ENCODE data around the gene GNG8. TPM values are rescaled to one million over a fixed set of nuclear protein-coding genes. Genes with fewer than 3 reads are reported as not detected.

The GNG8 gene
- total RNA-seq, 2 donors from 2014 or later = not detected

DNA sequence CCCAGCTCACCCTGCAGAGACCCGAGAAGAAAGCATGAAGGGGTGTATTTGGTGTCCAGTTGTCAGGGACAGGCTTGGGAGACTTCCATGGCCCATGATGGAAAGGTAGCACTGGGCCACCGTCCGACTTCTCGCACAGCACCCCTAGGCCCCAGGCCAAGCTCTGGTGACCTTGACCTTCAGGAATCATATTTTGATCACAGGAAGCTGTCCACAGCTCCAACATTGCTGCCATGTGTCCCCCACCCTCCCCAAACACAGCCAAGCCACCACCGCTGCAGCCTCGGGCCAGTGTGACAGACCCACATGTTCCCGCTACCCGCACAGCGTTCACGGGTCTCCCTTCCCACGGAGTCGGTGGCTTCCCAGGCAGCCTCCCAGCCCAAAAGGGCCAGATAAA, 10.3 kb downstream of the GNG8 start:
- intact Hi-C loops (cut with DNase I) = no loop called here
- Histone ChIP-seq H3K27me3 (no peaks in the 10 kb centered on the region), H3K4me1 (peaks cover 5% of the 10 kb centered on the region), H3K27ac (peak overlapping the region in 3 of 4 donors; percentile 15 to 61 (median 29)), H3K9me3 (no peaks in the 10 kb centered on the region), H3K36me3 (replicated peaks in 1 of 2; ENCODE audit: insufficient read depth in 1 of 2, low read depth in 2 of 2) (no peaks in the 10 kb centered on the region), H3K4me3 (no peak overlapping the region)
- 61 to 75% methylated on average over 5 to 12 of the region's 12 CpGs for WGBS, 2 donors
- no peak for TF ChIP-seq POLR2A (IDR thresholded peaks at IDR 0.05)
- TF ChIP-seq, protein P1, sequence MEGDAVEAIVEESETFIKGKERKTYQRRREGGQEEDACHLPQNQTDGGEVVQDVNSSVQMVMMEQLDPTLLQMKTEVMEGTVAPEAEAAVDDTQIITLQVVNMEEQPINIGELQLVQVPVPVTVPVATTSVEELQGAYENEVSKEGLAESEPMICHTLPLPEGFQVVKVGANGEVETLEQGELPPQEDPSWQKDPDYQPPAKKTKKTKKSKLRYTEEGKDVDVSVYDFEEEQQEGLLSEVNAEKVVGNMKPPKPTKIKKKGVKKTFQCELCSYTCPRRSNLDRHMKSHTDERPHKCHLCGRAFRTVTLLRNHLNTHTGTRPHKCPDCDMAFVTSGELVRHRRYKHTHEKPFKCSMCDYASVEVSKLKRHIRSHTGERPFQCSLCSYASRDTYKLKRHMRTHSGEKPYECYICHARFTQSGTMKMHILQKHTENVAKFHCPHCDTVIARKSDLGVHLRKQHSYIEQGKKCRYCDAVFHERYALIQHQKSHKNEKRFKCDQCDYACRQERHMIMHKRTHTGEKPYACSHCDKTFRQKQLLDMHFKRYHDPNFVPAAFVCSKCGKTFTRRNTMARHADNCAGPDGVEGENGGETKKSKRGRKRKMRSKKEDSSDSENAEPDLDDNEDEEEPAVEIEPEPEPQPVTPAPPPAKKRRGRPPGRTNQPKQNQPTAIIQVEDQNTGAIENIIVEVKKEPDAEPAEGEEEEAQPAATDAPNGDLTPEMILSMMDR (IDR thresholded peaks at IDR 0.05) = no peak
- no peak for ATAC-seq
- no peak for DNase-seq

DNA sequence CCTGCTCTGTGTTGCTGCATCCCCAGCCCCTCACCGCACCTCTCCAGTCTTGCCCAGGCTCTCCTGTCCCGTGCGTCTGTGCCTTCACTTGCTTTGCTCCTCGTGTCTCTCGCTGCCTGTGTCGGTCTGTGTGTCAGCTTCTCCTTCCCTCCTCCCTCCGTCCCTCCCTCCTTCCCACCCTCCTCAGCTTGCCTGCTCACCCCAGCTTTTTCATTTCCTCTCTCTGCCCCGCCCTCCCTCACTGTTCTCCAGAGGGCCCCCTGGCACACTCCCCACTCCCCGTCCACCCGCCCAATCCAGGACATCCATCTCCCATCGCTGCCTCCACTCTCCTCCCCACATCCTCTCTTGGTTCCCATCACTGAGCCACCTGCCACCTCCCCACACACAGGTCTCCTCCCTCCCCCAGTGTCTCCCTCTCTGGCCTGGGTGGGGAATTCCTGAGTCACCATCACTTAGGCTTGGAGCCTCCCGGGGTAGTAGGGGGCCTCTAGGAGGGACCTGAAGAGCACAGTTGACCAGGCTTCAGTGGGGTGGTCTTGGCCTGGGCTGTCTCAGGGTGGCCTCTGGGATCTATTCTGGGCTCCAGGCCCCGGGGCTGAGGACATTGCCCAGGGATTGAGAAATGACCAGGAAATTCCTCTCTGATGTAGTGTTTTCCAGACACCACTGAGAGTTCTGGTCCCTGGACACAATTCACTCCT, 10.9 kb downstream of the GNG8 start, which contains the start of gene PTGIR:
TSS of gene PTGIR (minus strand) at position 132 of the 704 bp plus-strand sequence. CDS start 864 bp downstream, outside the sequence.
- ATAC-seq = peak; percentile 46
- no peaks in the 10 kb centered on the region for H3K36me3 ChIP-seq (replicated peaks in 1 of 2; ENCODE audit: insufficient read depth in 1 of 2, low read depth in 2 of 2)
- peaks cover 7% of the 10 kb centered on the region for H3K4me1 ChIP-seq
- no peaks in the 10 kb centered on the region for H3K27me3 ChIP-seq
- peak within 1 kb of the TSS in 3 of 4 donors; percentile 15 to 61 (median 29) for H3K27ac ChIP-seq
- intact Hi-C loops (cut with DNase I) = no loop called here
- WGBS, 2 donors = 67 to 70% methylated on average over 13 of the region's 13 CpGs
- H3K4me3 ChIP-seq = no peak within 1 kb of the TSS
- DNase-seq = peak in 3 of 4 donors; percentile 46 to 62 (median 54)
- TF ChIP-seq POLR2A (IDR thresholded peaks at IDR 0.05) = peak in 2 of 3 donors; percentile 29 to 36
- TF ChIP-seq, protein P1 (IDR thresholded peaks at IDR 0.05) = no peak
- H3K9me3 ChIP-seq = no peaks in the 10 kb centered on the region

GRCh38 chr19:46623915-46624502, 12.0 kb downstream of the GNG8 start:
- ATAC-seq = no peak
- intact Hi-C loops (cut with DNase I) = no loop called here
- H3K4me3 ChIP-seq = no peak overlapping the region

DNA sequence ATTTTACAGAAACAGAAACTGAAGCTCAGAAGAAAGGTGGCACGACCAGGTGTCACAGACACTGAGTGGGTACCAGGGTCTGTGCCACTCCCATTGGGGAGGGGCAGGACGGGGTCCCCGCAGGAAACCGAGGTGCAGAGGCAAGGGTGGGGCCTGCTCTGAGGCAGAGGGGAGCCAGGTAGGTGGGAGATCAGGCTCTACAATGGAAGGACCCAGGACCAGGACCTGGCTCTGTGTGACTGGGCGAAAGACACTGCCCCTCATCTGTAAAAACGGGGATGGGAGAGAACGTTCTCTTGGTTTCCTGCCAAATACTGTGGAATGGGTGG, 13.9 kb downstream of the GNG8 start:
- intact Hi-C loops (cut with DNase I) = no loop called here
- DNase-seq (no peak), ATAC-seq (no peak)
- Histone ChIP-seq H3K4me3 (no peak overlapping the region), H3K4me1 (peaks cover 30% of the 10 kb centered on the region), H3K36me3 (replicated peaks in 1 of 2; ENCODE audit: insufficient read depth in 1 of 2, low read depth in 2 of 2) (no peaks in the 10 kb centered on the region), H3K27ac (no peak overlapping the region), H3K9me3 (no peaks in the 10 kb centered on the region), H3K27me3 (no peaks in the 10 kb centered on the region)
- 40 to 55% methylated on average over 7 of the region's 7 CpGs for WGBS, 2 donors
- TF ChIP-seq, protein P1 (IDR thresholded peaks at IDR 0.05) = no peak
- no peak for TF ChIP-seq POLR2A (IDR thresholded peaks at IDR 0.05)

More at GRCh38 chr19:46623915-46624502, 12.0 kb downstream of the GNG8 start:
- DNase-seq = no peak
- Histone ChIP-seq H3K27me3 (no peaks in the 10 kb centered on the region), H3K4me1 (peaks cover 11% of the 10 kb centered on the region), H3K27ac (peak overlapping the region in 1 of 4 donors; percentile 2), H3K36me3 (replicated peaks in 1 of 2; ENCODE audit: insufficient read depth in 1 of 2, low read depth in 2 of 2) (no peaks in the 10 kb centered on the region), H3K9me3 (no peaks in the 10 kb centered on the region)
- WGBS, 2 donors = 87 to 91% methylated on average over 11 to 23 of the region's 35 CpGs
- TF ChIP-seq POLR2A (IDR thresholded peaks at IDR 0.05) = no peak
- TF ChIP-seq, protein P1 (IDR thresholded peaks at IDR 0.05) = no peak
